Measurements from ENCODE around the gene FAM209B.

DNA sequence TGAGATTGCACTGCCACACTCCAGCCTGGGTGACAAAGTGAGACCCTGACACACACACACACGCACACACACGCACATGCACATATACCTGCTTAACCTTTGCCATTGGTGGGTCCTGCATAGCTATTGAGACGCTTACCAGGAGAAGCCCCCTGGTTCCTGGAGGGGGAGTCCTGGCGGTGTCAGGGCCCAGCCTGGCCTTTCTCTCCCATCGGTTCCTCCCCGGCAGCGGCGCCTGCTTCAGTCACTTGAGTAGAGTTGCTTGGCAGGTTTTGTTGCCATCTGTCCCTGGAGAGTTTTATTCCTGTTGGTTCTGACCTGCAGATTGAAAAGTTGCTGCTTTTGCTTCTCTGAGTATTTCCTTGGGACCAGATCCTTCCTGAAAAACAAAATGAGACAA, 29.1 kb upstream of the FAM209B start:
- no peak for TF ChIP-seq POLR2A (IDR thresholded peaks at IDR 0.05)
- TF ChIP-seq, protein P1, sequence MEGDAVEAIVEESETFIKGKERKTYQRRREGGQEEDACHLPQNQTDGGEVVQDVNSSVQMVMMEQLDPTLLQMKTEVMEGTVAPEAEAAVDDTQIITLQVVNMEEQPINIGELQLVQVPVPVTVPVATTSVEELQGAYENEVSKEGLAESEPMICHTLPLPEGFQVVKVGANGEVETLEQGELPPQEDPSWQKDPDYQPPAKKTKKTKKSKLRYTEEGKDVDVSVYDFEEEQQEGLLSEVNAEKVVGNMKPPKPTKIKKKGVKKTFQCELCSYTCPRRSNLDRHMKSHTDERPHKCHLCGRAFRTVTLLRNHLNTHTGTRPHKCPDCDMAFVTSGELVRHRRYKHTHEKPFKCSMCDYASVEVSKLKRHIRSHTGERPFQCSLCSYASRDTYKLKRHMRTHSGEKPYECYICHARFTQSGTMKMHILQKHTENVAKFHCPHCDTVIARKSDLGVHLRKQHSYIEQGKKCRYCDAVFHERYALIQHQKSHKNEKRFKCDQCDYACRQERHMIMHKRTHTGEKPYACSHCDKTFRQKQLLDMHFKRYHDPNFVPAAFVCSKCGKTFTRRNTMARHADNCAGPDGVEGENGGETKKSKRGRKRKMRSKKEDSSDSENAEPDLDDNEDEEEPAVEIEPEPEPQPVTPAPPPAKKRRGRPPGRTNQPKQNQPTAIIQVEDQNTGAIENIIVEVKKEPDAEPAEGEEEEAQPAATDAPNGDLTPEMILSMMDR (IDR thresholded peaks at IDR 0.05): no peak
